Measurements from ENCODE around the gene PSMA2.

GRCh38 chr7:42878303-42878702 lies 53.7 kb downstream of the PSMA2 start:
- TF ChIP-seq CTCF (IDR thresholded peaks at IDR 0.05; ENCODE audit: low read depth, low read length, missing input control) (no peak), ATF3 (IDR thresholded peaks at IDR 0.05) (no peak), MAX (IDR thresholded peaks at IDR 0.05) (no peak), REST (IDR thresholded peaks at IDR 0.05) (no peak), SP1 (IDR thresholded peaks at IDR 0.05) (no peak), RAD21 (IDR thresholded peaks at IDR 0.05) (no peak), FOXA1 (IDR thresholded peaks at IDR 0.05) (no peak), JUND (IDR thresholded peaks at IDR 0.05) (no peak), HNF4A (conservative IDR thresholded peaks at IDR 0.05) (no peak), YY1 (IDR thresholded peaks at IDR 0.05) (no peak)
